Loucy (cell line): ENCODE results near the gene SBK3.

Experiments used
- CTCF ChIP-seq: fragments of 200-600 bp; sonication (generic); conservative IDR thresholded peaks from 2 replicates; pipeline ENCODE4 v1.5.1; 2014; ENCODE audit warnings: mild to moderate bottlenecking, antibody characterized with exemption, low read length
- EZH2phosphoT487 ChIP-seq: fragments of 200-600 bp; IDR thresholded peaks from 2 replicates; pipeline ENCODE4 v1.6.1; 2018; ENCODE audit warnings: antibody characterized with exemption, mild to moderate bottlenecking, moderate library complexity, borderline replicate concordance

- TF ChIP-seq CTCF = no peak
- no peak for TF ChIP-seq EZH2phosphoT487
Observed at GRCh38 chr19:55554741-55555152, 9.4 kb upstream of the SBK3 start.
